HG02840 (cell line): ENCODE results near the gene NDUFA8.
"Not testable (repeated sequence)": the region's sequence is repeated elsewhere in the genome, so short reads cannot be mapped to it uniquely, and the experiment has no call there.

Experiments
- ATAC-seq: cut with Tn5 transposase; IDR thresholded peaks from one replicate; pipeline ENCODE4 v1.9.1; 2021; ENCODE audit warnings: mild to moderate bottlenecking, moderate library complexity, moderate number of reproducible peaks; ENCODE audit not compliant: unreplicated experiment, low FRiP score

Gene NDUFA8

GRCh38 chr9:122124528-122124927 is 35.1 kb downstream of the NDUFA8 start:
- ATAC-seq, result no peak

- no peak for ATAC-seq
Measured at GRCh38 chr9:122124048-122124447, 35.5 kb downstream of the NDUFA8 start.

GRCh38 chr9:122122903-122123632 is 36.5 kb downstream of the NDUFA8 start:
- ATAC-seq, result no peak

- ATAC-seq, result no peak
Measured at GRCh38 chr9:122122468-122122867, 37.1 kb downstream of the NDUFA8 start.

- no peak for ATAC-seq
Measured at GRCh38 chr9:122121931-122122330, 37.6 kb downstream of the NDUFA8 start.

- no peak for ATAC-seq
Measured at GRCh38 chr9:122121391-122121790, 38.2 kb downstream of the NDUFA8 start.

- no peak for ATAC-seq
Measured at GRCh38 chr9:122120316-122121071, 39.1 kb downstream of the NDUFA8 start.

- no peak for ATAC-seq
Measured at GRCh38 chr9:122119721-122120120, 39.9 kb downstream of the NDUFA8 start.

- ATAC-seq, result no peak
Measured at GRCh38 chr9:122119166-122119521, 40.4 kb downstream of the NDUFA8 start.

- no peak for ATAC-seq
Measured at GRCh38 chr9:122118343-122119165, 41.0 kb downstream of the NDUFA8 start.

- ATAC-seq, result not testable (repeated sequence)
Measured at GRCh38 chr9:122117241-122117640, 42.3 kb downstream of the NDUFA8 start.

GRCh38 chr9:122116448-122117173 is 43.0 kb downstream of the NDUFA8 start:
- ATAC-seq, result no peak

- no peak for ATAC-seq
Measured at GRCh38 chr9:122116040-122116439, 43.5 kb downstream of the NDUFA8 start.

GRCh38 chr9:122115176-122116035 is 44.2 kb downstream of the NDUFA8 start:
- ATAC-seq, result no peak

- no peak for ATAC-seq
Measured at GRCh38 chr9:122113574-122113973, 46.0 kb downstream of the NDUFA8 start.

GRCh38 chr9:122112238-122112637 is 47.3 kb downstream of the NDUFA8 start:
- no peak for ATAC-seq

- ATAC-seq, result no peak
Measured at GRCh38 chr9:122111413-122112085, 48.0 kb downstream of the NDUFA8 start.

- ATAC-seq, result no peak
Measured at GRCh38 chr9:122110100-122110833, 49.3 kb downstream of the NDUFA8 start.
